Fibroblast of mammary gland (primary cell): ENCODE results near the gene ABITRAM.
"Not testable (repeated sequence)": the region's sequence is repeated elsewhere in the genome, so short reads cannot be mapped to it uniquely, and the experiment has no call there.

Source experiments
- DNase-seq: peaks from one replicate; pipeline ENCODE4 v3.0.0-alpha.2; 2010; ENCODE audit warnings: low read depth
- H3K4me3 ChIP-seq: 2 replicates; pipeline ENCODE4 v1.5.1; 2011; ENCODE audit warnings: low read depth, mild to moderate bottlenecking, low read length, moderate library complexity; ENCODE audit not compliant: control insufficient read depth
- CTCF ChIP-seq: conservative IDR thresholded peaks from 2 replicates; pipeline ENCODE4 v1.5.1; 2011; ENCODE audit warnings: low read depth, low read length, inconsistent platforms; ENCODE audit not compliant: control insufficient read depth, insufficient read depth

Gene ABITRAM

GRCh38 chr9:108910914-108911313 is 23.3 kb upstream of the ABITRAM start:
- TF ChIP-seq CTCF: no peak
- DNase-seq: no peak
- H3K4me3 ChIP-seq: no peak overlapping the region

GRCh38 chr9:108911820-108912219 is 22.4 kb upstream of the ABITRAM start:
- no peak for TF ChIP-seq CTCF
- no peak for DNase-seq
- no peak overlapping the region for H3K4me3 ChIP-seq

GRCh38 chr9:108913391-108913790 is 20.8 kb upstream of the ABITRAM start:
- no peak for TF ChIP-seq CTCF
- DNase-seq: peak; percentile 12
- no peak overlapping the region for H3K4me3 ChIP-seq

- DNase-seq: no peak
- no peak for TF ChIP-seq CTCF
- no peak overlapping the region for H3K4me3 ChIP-seq
These were observed 14.7 kb upstream of the ABITRAM start for GRCh38 chr9:108919517-108919916.

DNA sequence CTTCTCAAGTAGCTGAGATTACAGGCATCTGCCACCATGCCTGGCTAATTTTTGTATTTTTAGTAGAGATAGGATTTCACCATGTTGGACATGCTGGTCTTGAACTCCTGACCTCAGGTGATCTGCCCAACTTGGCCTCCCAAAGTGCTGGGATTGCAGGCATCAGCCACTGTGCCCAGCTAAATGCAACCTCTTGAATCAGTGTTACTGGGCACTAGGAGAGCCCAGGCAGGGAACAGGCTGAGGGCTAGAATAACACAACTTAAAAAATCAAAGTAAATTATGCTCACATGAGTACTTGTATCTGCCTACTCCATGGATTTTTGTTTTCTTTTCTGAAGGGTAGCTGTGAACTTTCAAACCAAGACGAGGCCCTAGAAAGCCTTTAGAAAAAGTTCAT is 13.8 kb upstream of the ABITRAM start:
- not testable (repeated sequence) for H3K4me3 ChIP-seq, DNase-seq

DNA sequence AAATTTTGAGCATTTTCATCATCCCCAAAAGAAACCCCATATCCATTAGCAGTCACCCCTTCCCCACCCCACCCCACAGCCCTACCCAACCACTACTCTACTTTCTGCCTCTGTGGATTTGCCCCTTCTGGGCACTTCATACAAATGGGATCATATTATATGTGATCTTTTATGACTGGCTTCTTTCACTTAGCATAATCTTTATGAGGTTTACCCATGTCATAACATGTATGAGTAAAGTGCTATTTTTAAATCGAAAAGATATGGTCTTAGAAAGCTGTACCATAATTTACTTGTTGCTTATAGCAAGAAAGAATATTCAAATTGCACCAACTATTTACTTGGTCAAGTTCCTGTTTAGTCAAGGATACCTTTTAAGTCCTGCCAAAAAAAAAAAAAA is 13.0 kb upstream of the ABITRAM start:
- no peak for TF ChIP-seq CTCF
- no peak for DNase-seq

GRCh38 chr9:108924466-108924865 is 9.7 kb upstream of the ABITRAM start:
- TF ChIP-seq CTCF: no peak
- H3K4me3 ChIP-seq: no peak overlapping the region
- DNase-seq: no peak

More for the DNA sequence above, 13.0 kb upstream of the ABITRAM start:
- H3K4me3 ChIP-seq: no peak overlapping the region
